K562 (cell line): ENCODE results near the gene MDN1. TPM values are rescaled to one million over a fixed set of nuclear protein-coding genes. Genes with fewer than 3 reads are reported as not detected.

ENCODE experiments used
- CEBPB ChIP-seq: fragments of 450-650 bp; IDR thresholded peaks from 2 replicates; pipeline ENCODE4 v1.6.1; 2016; ENCODE audit warnings: missing genetic modification characterization, missing compliant biosample characterization
- CHD1 ChIP-seq: fragments of 200-600 bp; sonication (generic); IDR thresholded peaks from one replicate; pipeline ENCODE4 v1.6.1; 2012; ENCODE audit warnings: mild to moderate bottlenecking, moderate library complexity, low read length, inconsistent platforms
- E2F8 ChIP-seq: fragments of 450-650 bp; IDR thresholded peaks from 2 replicates; pipeline ENCODE4 v1.7.1; 2018; ENCODE audit warnings: mild to moderate bottlenecking, low read depth; ENCODE audit not compliant: partially characterized antibody
- ERF ChIP-seq: fragments of 450-650 bp; formaldehyde crosslinking; IDR thresholded peaks from 2 replicates; pipeline ENCODE4 v1.4.0; 2020; ENCODE audit warnings: mild to moderate bottlenecking, mixed read lengths
- GTF2E2 ChIP-seq: fragments of 200-800 bp; sonication (Bioruptor generic); IDR thresholded peaks from 2 replicates; pipeline ENCODE4 v1.6.1; 2016; ENCODE audit warnings: missing genetic modification characterization, missing compliant biosample characterization
- HNRNPLL ChIP-seq: fragments of 200-400 bp; formaldehyde crosslinking; IDR thresholded peaks from 2 replicates; pipeline ENCODE4 v1.6.1; 2017; ENCODE audit warnings: low read length, low read depth, mild to moderate bottlenecking; ENCODE audit not compliant: poor library complexity, severe bottlenecking
- ILK ChIP-seq: fragments of 450-650 bp; IDR thresholded peaks from 2 replicates; pipeline ENCODE4 v1.6.1; 2016; ENCODE audit warnings: missing genetic modification characterization, low read depth, mild to moderate bottlenecking, missing compliant biosample characterization, moderate library complexity, borderline replicate concordance
- MBD2 ChIP-seq: sonication (generic); IDR thresholded peaks from 2 replicates; pipeline ENCODE4 v1.6.1; 2016; ENCODE audit warnings: low read depth, borderline replicate concordance
- MEIS2 ChIP-seq: fragments of 450-650 bp; IDR thresholded peaks from 2 replicates; pipeline ENCODE4 v1.6.1; 2014; ENCODE audit warnings: mild to moderate bottlenecking; ENCODE audit not compliant: partially characterized antibody
- MLLT1 ChIP-seq, 2 experiments: fragments of 450-650 bp; IDR thresholded peaks; 2 replicates each; pipeline ENCODE4 v1.6.1; 2016
- MYC ChIP-seq, 2 experiments: fragments of 250-450 bp in 1 of 2; sonication (Bioruptor Pico) in 1 of 2; IDR thresholded peaks; 2 replicates each; pipeline versions ENCODE4 v1.5.1 to v1.6.1; 2012 to 2021; ENCODE audit warnings: low read depth in 2 of 2, borderline replicate concordance in 1 of 2, improper control_type of control experiment in 1 of 2, low read length in 1 of 2, mild to moderate bottlenecking in 1 of 2, moderate library complexity in 1 of 2
- NRF1 ChIP-seq, 2 experiments: fragments of 450-650 bp; IDR thresholded peaks in 1 of 2; conservative IDR thresholded peaks in 1 of 2; 2 replicates each; pipeline ENCODE4 v1.6.1; 2014; ENCODE audit warnings: mild to moderate bottlenecking in 2 of 2
- PHF8 ChIP-seq: fragments of 200-600 bp; sonication (generic); IDR thresholded peaks from 2 replicates; pipeline ENCODE4 v1.6.1; 2012; ENCODE audit warnings: mixed run types, mild to moderate bottlenecking, inconsistent platforms, low read length, moderate library complexity, borderline replicate concordance
- SPI1 ChIP-seq: IDR thresholded peaks from 2 replicates; pipeline ENCODE4 v1.6.1; 2011; ENCODE audit warnings: low read depth, low read length, control low read depth, borderline replicate concordance
- SUPT5H ChIP-seq: fragments of 450-650 bp; IDR thresholded peaks from 2 replicates; pipeline ENCODE4 v1.6.1; 2016
- TEAD1 ChIP-seq, 2 experiments: fragments of 450-650 bp in 1 of 2; sonication (generic) in 1 of 2; formaldehyde crosslinking; IDR thresholded peaks; 2 replicates each; pipeline versions ENCODE4 v1.4.0 to v1.8.0; 2020 to 2022; ENCODE audit warnings: mild to moderate bottlenecking in 2 of 2, missing genetic modification reagents in 1 of 2
- TFE3 ChIP-seq: fragments of 450-650 bp; formaldehyde crosslinking; IDR thresholded peaks from 2 replicates; pipeline ENCODE4 v1.4.0; 2020; ENCODE audit warnings: mild to moderate bottlenecking, mixed read lengths
- TRIM24 ChIP-seq, 2 experiments: fragments of 450-650 bp; IDR thresholded peaks; 2 replicates each; pipeline ENCODE4 v1.6.1; 2016
- ZNF77 ChIP-seq: fragments of 250-450 bp; sonication (Bioruptor Pico); IDR thresholded peaks from 2 replicates; pipeline ENCODE4 v1.5.0; 2020
- ZSCAN32 ChIP-seq: fragments of 450-650 bp; formaldehyde crosslinking; IDR thresholded peaks from 2 replicates; pipeline ENCODE4 v1.4.0; 2020; ENCODE audit warnings: mild to moderate bottlenecking, moderate library complexity
- polyA plus RNA-seq, 8 experiments: library from polyadenylated mRNA; depleted of rRNA in 4 of 8; stranded (reverse) in 5 of 8; unstranded in 3 of 8; fragments of >200 nt; fragmentation: Nextera tagmentation in 2 of 8; fragmentation: Illumina TruSeq in 1 of 8; extraction: Ambion mirVana in 2 of 8; extraction: Trizol in 1 of 8; gene quantifications; 2 replicates each; pipeline versions ENCODE4 v1.2.1 to v1.2.3, GENCODE V29; 2011 to 2014; ENCODE audit warnings: inconsistent platforms in 1 of 8, missing spikeins in 1 of 8
- total RNA-seq, 7 experiments: library from RNA; depleted of rRNA in 6 of 7; stranded (reverse); fragments of >200 nt in 6 of 7; fragmentation: Illumina TruSeq in 2 of 7; extraction: Trizol in 2 of 7; gene quantifications; 2 replicates each; pipeline versions ENCODE4 v1.2.1 to v1.2.3, GENCODE V29; 2011 to 2021; ENCODE audit warnings: low replicate concordance in 1 of 7

MDN1 gene
- total and polyA plus RNA-seq, 9 of the 15 experiments (the other 6 are each of a cell fraction or from before 2014, with no cell fraction given) = 25.6 to 93.6 (median 43.0) TPM

- TF ChIP-seq MYC (IDR thresholded peaks at IDR 0.05; ENCODE audit: low read depth, low read length) = peak; percentile 40
- no peak for TF ChIP-seq MYC (CRISPR knock-in tag; IDR thresholded peaks at IDR 0.05; ENCODE audit: borderline replicate concordance, low read depth)
- 0 out of 2 replicates have a peak, but pooled peaks have one; percentile 22 for TF ChIP-seq ZNF77 (CRISPR knock-in tag)
- peak; percentile 66; the same call in 1 of the 2 replicates for TF ChIP-seq MBD2
- TF ChIP-seq CEBPB (tag) = no peak
- 0 out of 4 replicates have a peak, but pooled peaks of 1 of the 2 experiments have one; percentile 13 for TF ChIP-seq TEAD1 (CRISPR knock-in tag; IDR thresholded peaks at IDR 0.05)
- peak; percentile 99 for TF ChIP-seq E2F8
- TF ChIP-seq ZSCAN32 = no peak
- no peak for TF ChIP-seq MLLT1 (IDR thresholded peaks at IDR 0.05)
- TF ChIP-seq MEIS2 = peak; percentile 68
- TF ChIP-seq SUPT5H = peak; percentile 90
- TF ChIP-seq TFE3 (CRISPR knock-in tag) = no peak
- no peak for TF ChIP-seq ILK
- TF ChIP-seq TRIM24 (IDR thresholded peaks at IDR 0.05) = peak; percentile 90 to 94
- TF ChIP-seq CHD1 = peak; percentile 50
- TF ChIP-seq GTF2E2 (tag) = peak; percentile 36; the same call in 1 of the 2 replicates
- 0 out of 2 replicates have a peak, but pooled peaks have one; percentile 41 for TF ChIP-seq ERF (CRISPR knock-in tag)
- TF ChIP-seq NRF1 (conservative IDR thresholded peaks at IDR 0.05 in 1 of 2, IDR thresholded peaks at IDR 0.05 in 1 of 2) = peak in 1 of 2 experiments; percentile 36; a peak in 2 of 4 replicates
- no peak for TF ChIP-seq SPI1
- TF ChIP-seq PHF8 = peak; percentile 86; the same call in 1 of the 2 replicates
- TF ChIP-seq HNRNPLL = peak; percentile 40
Observed at GRCh38 chr6:89829472-89830169, 10.0 kb upstream of the MDN1 start, which contains the start of gene CASP8AP2 (continued).
